Heart left ventricle (tissue), 13 donors: Measurements from ENCODE around the gene SMURF1.

Experiments
- CTCF ChIP-seq, 12 donors: fragments of 200-600 bp; sonication (generic) in 4 of 12; IDR thresholded peaks; one replicate each; pipeline versions ENCODE4 v1.5.0 to v1.8.0; 2018 to 2022; ENCODE audit warnings: antibody characterized with exemption in 12 of 12, mild to moderate bottlenecking in 5 of 12
- POLR2A ChIP-seq, 2 donors: fragments of 450-650 bp; IDR thresholded peaks; one replicate each; pipeline ENCODE4 v1.6.1; 2017; ENCODE audit warnings: antibody characterized with exemption in 2 of 2, mild to moderate bottlenecking in 2 of 2, moderate library complexity in 2 of 2
- donor health status: ischemic (EF 13 %, LVEDD 7.1; RV severe dilation, severe dysfunction).
- donor health status: DM: no; HTN: yes; CAD: no.
- donor health status: DM: no; HTN: no; CAD: no.
- donor health status: ischemic (EF 25% LVEDD 6.9; RV normal size, moderate dysfunction).
- donor health status: ischemic (EF 25% LVEDD 5.7; RV mildly dilated, moderate dysfunction).
- donor health status: ischemic (EF 35%, LVEDD 5.7; RV mildly dilated, moderate dysfunction).
- donor health status: nonischemic (EF 11% LVEDD 7.7; RV severe dilation, severe dysfunction).
- donor health status: DM: yes; HTN: yes; CAD: no.
- donor health status: PGD.
- donor health status: ischemic (EF 29% LVEDD 5.4; RV normal size, mild dysfunction).
- donor health status: nonischemic (EF 23%, LVEDD 6.1; RV moderate dilation, normal function).

GRCh38 chr7:99030951-99031350 lies 113.0 kb downstream of the SMURF1 start:
- TF ChIP-seq POLR2A (IDR thresholded peaks at IDR 0.05): peak in 1 of 2 donors; percentile 27
- no peak for TF ChIP-seq CTCF (IDR thresholded peaks at IDR 0.05)
